Endothelial cell of umbilical vein (primary cell): ENCODE results near the gene COMT. TPM values are rescaled to one million over a fixed set of nuclear protein-coding genes. Genes with fewer than 3 reads are reported as not detected.

Experiments used
- BruUV-seq: library from RNA; stranded (reverse); fragments of 400-500 nt; replicated peaks from 2 replicates; lab custom pipeline; 2021; lab: Mats Ljungman, UMichigan
- CTCF ChIA-PET: fragments of 300-600, 350-600 bp; sonication (Branson Sonifier 250); formaldehyde crosslinking; loops from one replicate; lab custom pipeline; 2021; ENCODE audit warnings: antibody characterized with exemption, inconsistent platforms; lab: Charles Lee
- POLR2A ChIA-PET: fragments of 300-600, 350-600 bp; sonication (Branson Sonifier 250); formaldehyde crosslinking; loops from one replicate; lab custom pipeline; 2021; ENCODE audit warnings: antibody characterized with exemption, inconsistent platforms; lab: Charles Lee
- DNase-seq: peaks from one replicate; pipeline ENCODE4 v3.0.0-alpha.2; 2011; ENCODE audit warnings: low read depth, low spot score
- FAIRE-seq: peaks from 2 replicates; lab custom pipeline; 2011; peaks lifted over from hg19 to GRCh38; lab: Jason Lieb, UNC
- H2AFZ ChIP-seq: 2 replicates; pipeline ENCODE4 v1.6.0; 2012; ENCODE audit warnings: low read depth, low read length, control low read depth, inconsistent platforms
- H3K27ac ChIP-seq: 2 replicates; pipeline ENCODE4 v1.5.1; 2011; ENCODE audit warnings: low read depth, mild to moderate bottlenecking, control low read depth, low read length, moderate library complexity; ENCODE audit not compliant: insufficient read depth
- H3K27me3 ChIP-seq, 2 experiments: 2 replicates each; pipeline versions ENCODE4 v1.6.0 to v1.6.1; 2011; ENCODE audit warnings: low read length in 2 of 2, mixed read lengths in 1 of 2; ENCODE audit not compliant: control insufficient read depth in 2 of 2, insufficient read depth in 2 of 2
- H3K36me3 ChIP-seq, 2 experiments: 2 replicates in 1 of 2; 3 replicates in 1 of 2; pipeline ENCODE4 v1.5.1; 2011; ENCODE audit warnings: low read length in 2 of 2, mild to moderate bottlenecking in 1 of 2, moderate library complexity in 1 of 2; ENCODE audit not compliant: control insufficient read depth in 2 of 2, insufficient read depth in 2 of 2; ENCODE audit errors: extremely low read depth in 1 of 2
- H3K4me1 ChIP-seq: 3 replicates; pipeline ENCODE4 v1.5.1; 2011; ENCODE audit warnings: mild to moderate bottlenecking, low read length; ENCODE audit not compliant: control insufficient read depth, insufficient read depth; ENCODE audit errors: extremely low read depth
- H3K4me2 ChIP-seq: 2 replicates; pipeline ENCODE4 v1.6.1; 2011; ENCODE audit warnings: low read length, control low read depth, mixed read lengths; ENCODE audit not compliant: insufficient read depth
- H3K4me3 ChIP-seq, 3 experiments: fragments of 200-600 bp in 1 of 3; sonication (generic), shearing (Covaris generic) in 1 of 3; replicated peaks in 1 of 3; 2 replicates each; pipeline ENCODE4 v1.5.1; 2011 to 2016; ENCODE audit warnings: control low read depth in 3 of 3, low read length in 3 of 3, mild to moderate bottlenecking in 2 of 3, inconsistent platforms in 1 of 3, low read depth in 1 of 3, moderate library complexity in 1 of 3; ENCODE audit not compliant: insufficient read depth in 1 of 3
- H3K79me2 ChIP-seq: 2 replicates; pipeline ENCODE4 v1.6.0; 2012; ENCODE audit warnings: low read length, inconsistent platforms; ENCODE audit not compliant: control insufficient read depth, insufficient read depth
- H3K9ac ChIP-seq: replicated peaks from 2 replicates; pipeline ENCODE3; 2011; ENCODE audit warnings: low read length, control low read depth; ENCODE audit not compliant: insufficient read depth; ENCODE audit errors: extremely low read depth
- H3K9me1 ChIP-seq: replicated peaks from 3 replicates; pipeline ENCODE4 v1.6.0; 2011; ENCODE audit warnings: mild to moderate bottlenecking, low read length; ENCODE audit not compliant: control insufficient read depth, insufficient read depth; ENCODE audit errors: extremely low read depth
- H3K9me3 ChIP-seq: replicated peaks from 2 replicates; pipeline ENCODE4 v1.5.1; 2012; ENCODE audit warnings: low read length, inconsistent platforms; ENCODE audit not compliant: control insufficient read depth, insufficient read depth
- H4K20me1 ChIP-seq: replicated peaks from 2 replicates; pipeline ENCODE3; 2011; ENCODE audit warnings: mild to moderate bottlenecking, low read length; ENCODE audit not compliant: control insufficient read depth, insufficient read depth; ENCODE audit errors: extremely low read depth
- EZH2 ChIP-seq: IDR thresholded peaks from 2 replicates; pipeline ENCODE4 v1.6.1; 2012; ENCODE audit warnings: borderline replicate concordance, low read depth, mild to moderate bottlenecking, moderate library complexity, low read length, inconsistent platforms; ENCODE audit not compliant: severe bottlenecking
- FOS ChIP-seq: IDR thresholded peaks from 2 replicates; pipeline ENCODE4 v1.6.1; 2011; ENCODE audit warnings: mild to moderate bottlenecking, low read length, moderate library complexity, borderline replicate concordance; ENCODE audit not compliant: insufficient read depth
- GATA2 ChIP-seq: IDR thresholded peaks from 2 replicates; pipeline ENCODE4 v1.7.0; 2011; ENCODE audit warnings: low read depth, mild to moderate bottlenecking, moderate library complexity, mixed read lengths, low read length; ENCODE audit not compliant: insufficient read length, insufficient read depth
- JUN ChIP-seq: IDR thresholded peaks from 2 replicates; pipeline ENCODE4 v1.6.1; 2011; ENCODE audit warnings: borderline replicate concordance, low read depth; ENCODE audit not compliant: insufficient read length, insufficient read depth
- MYC ChIP-seq: IDR thresholded peaks from one replicate; pipeline ENCODE4 v1.6.1; 2011; ENCODE audit warnings: mild to moderate bottlenecking, low read depth, low read length
- POLR2A ChIP-seq: IDR thresholded peaks from 2 replicates; pipeline ENCODE4 v1.6.1; 2012; ENCODE audit warnings: low read depth, mild to moderate bottlenecking, control low read depth, low read length
- POLR2AphosphoS5 ChIP-seq: IDR thresholded peaks from 2 replicates; pipeline ENCODE4 v1.6.1; 2012; ENCODE audit warnings: low read depth, mild to moderate bottlenecking, control low read depth, low read length, moderate library complexity; ENCODE audit not compliant: insufficient read depth
- dilution Hi-C: fragments of 300-500 bp; cut with MboI; formaldehyde crosslinking; loops from one replicate; pipeline ENCODE4 v1.15.0; 2019; ENCODE audit warnings: low sequenced_read_pairs; ENCODE audit not compliant: extremely low pct_ligation_motif_present
- intact Hi-C: fragments of 100-400 bp; cut with micrococcal nuclease; formaldehyde crosslinking; loops from one replicate; pipeline ENCODE4 v1.10.0; 2022
- polyA plus RNA-seq, 4 experiments: library from polyadenylated mRNA; depleted of rRNA in 3 of 4; stranded (reverse) in 3 of 4; unstranded in 1 of 4; fragments of >200 nt; gene quantifications; 2 replicates each; pipeline versions ENCODE4 v1.2.1 to v1.2.3, GENCODE V29; 2011 to 2012; ENCODE audit warnings: missing spikeins in 1 of 4
- total RNA-seq: library from RNA; stranded (reverse); gene quantifications from 2 replicates; pipeline ENCODE4 v1.2.3, GENCODE V29; 2021
- TF ChIP-seq, protein P1 (sequence below): IDR thresholded peaks from 2 replicates; pipeline ENCODE4 v1.6.1; 2011; ENCODE audit not compliant: insufficient read depth, insufficient read length
- TF ChIP-seq, protein P2 (sequence below), 2 donors: IDR thresholded peaks; 1 replicate in 1 of 2; 2 replicates in 1 of 2; pipeline ENCODE4 v1.5.1; 2011; ENCODE audit warnings: low read length in 2 of 2, mild to moderate bottlenecking in 2 of 2, moderate library complexity in 2 of 2, control low read depth in 1 of 2, inconsistent platforms in 1 of 2, low read depth in 1 of 2; ENCODE audit not compliant: insufficient read depth in 1 of 2; ENCODE audit errors: extremely low read depth in 1 of 2

The COMT gene
- total and polyA plus RNA-seq, 2 donors (not counting 3 experiments of a cell fraction or from before 2014, with no cell fraction given) = 221 to 537 TPM

DNA sequence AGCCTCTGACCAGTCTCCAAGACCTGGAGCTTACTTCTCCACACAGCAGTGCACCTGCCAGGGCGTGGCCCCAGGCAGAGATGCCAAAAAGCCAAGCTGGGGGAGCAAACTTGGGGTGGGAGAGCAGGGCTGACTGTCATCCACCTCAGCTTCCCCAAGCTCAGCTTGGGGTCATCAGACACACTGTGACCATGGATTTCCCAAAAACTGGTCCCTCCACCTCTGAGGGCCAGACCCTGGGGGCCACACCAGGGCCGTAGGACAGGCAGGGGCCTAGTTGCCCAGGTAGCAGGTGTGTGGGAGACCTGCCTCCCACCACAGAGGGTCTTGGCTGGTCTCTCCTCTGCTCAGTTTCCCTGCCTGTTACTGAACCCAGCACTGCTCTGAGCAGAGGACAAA, 44.4 kb downstream of the COMT start:
- no peak for FAIRE-seq
- no peaks in the 10 kb centered on the region for H4K20me1 ChIP-seq
- peak overlapping the region; percentile 94 for H3K9ac ChIP-seq
- peak overlapping the region; percentile 80 for H3K27ac ChIP-seq
- no peaks in the 10 kb centered on the region for H3K9me1 ChIP-seq
- no peak overlapping the region for H2AFZ ChIP-seq
- no peaks in the 10 kb centered on the region for H3K9me3 ChIP-seq
- POLR2A ChIA-PET = interaction anchor here (0.6 to 1.8 kb wide), 4 partner anchors 12 to 27 kb away, joined by 3 to 7 read pairs (median 6); no protein-coding TSS in a partner anchor
- no TSS peak for BruUV-seq
- peaks cover 13% of the 10 kb centered on the region for H3K79me2 ChIP-seq
- peak overlapping the region in 2 of 3 experiments; percentile 78 to 87 for H3K4me3 ChIP-seq
- peak overlapping the region; percentile 44 for H3K4me2 ChIP-seq
- H3K4me1 ChIP-seq = peaks cover 26% of the 10 kb centered on the region
- CTCF ChIA-PET = interaction anchor here (1.0 to 4.4 kb wide), 8 partner anchors 9 to 32 kb away, joined by 3 to 78 read pairs (median 4); no protein-coding TSS in a partner anchor
- H3K27me3 ChIP-seq = no peaks in the 10 kb centered on the region
- peaks cover 0 to 12% of the 10 kb centered on the region in 2 experiments for H3K36me3 ChIP-seq
- TF ChIP-seq GATA2 = no peak
- TF ChIP-seq POLR2AphosphoS5 = no peak
- no peak for TF ChIP-seq FOS
- TF ChIP-seq MYC = no peak
- TF ChIP-seq POLR2A = no peak
- TF ChIP-seq, protein P1, sequence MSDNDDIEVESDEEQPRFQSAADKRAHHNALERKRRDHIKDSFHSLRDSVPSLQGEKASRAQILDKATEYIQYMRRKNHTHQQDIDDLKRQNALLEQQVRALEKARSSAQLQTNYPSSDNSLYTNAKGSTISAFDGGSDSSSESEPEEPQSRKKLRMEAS = no peak
- no peak for TF ChIP-seq EZH2
- TF ChIP-seq JUN = no peak
- TF ChIP-seq, protein P2, sequence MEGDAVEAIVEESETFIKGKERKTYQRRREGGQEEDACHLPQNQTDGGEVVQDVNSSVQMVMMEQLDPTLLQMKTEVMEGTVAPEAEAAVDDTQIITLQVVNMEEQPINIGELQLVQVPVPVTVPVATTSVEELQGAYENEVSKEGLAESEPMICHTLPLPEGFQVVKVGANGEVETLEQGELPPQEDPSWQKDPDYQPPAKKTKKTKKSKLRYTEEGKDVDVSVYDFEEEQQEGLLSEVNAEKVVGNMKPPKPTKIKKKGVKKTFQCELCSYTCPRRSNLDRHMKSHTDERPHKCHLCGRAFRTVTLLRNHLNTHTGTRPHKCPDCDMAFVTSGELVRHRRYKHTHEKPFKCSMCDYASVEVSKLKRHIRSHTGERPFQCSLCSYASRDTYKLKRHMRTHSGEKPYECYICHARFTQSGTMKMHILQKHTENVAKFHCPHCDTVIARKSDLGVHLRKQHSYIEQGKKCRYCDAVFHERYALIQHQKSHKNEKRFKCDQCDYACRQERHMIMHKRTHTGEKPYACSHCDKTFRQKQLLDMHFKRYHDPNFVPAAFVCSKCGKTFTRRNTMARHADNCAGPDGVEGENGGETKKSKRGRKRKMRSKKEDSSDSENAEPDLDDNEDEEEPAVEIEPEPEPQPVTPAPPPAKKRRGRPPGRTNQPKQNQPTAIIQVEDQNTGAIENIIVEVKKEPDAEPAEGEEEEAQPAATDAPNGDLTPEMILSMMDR (IDR thresholded peaks at IDR 0.05; ENCODE audit: extremely low read depth in 1 of 2, insufficient read depth in 1 of 2, low read depth in 1 of 2, low read length in 2 of 2) = no peak
- dilution Hi-C loops = no loop called here
- DNase-seq = no peak
- intact Hi-C loops = loop anchor here (1.0 kb wide), 3 partner anchors 11 to 27 kb away; no protein-coding TSS in a partner anchor
